GM12801 (cell line): ENCODE data around the gene PCDHGA10.

ENCODE experiments used
- CTCF ChIP-seq: IDR thresholded peaks from one replicate; pipeline ENCODE4 v1.5.1; 2011; ENCODE audit warnings: control low read depth; ENCODE audit not compliant: insufficient read length; ENCODE audit errors: extremely low read depth

PCDHGA10 gene

GRCh38 chr5:141430332-141431113 is 17.7 kb downstream of the PCDHGA10 start, which contains the start of gene PCDHGA12:
TSS of gene PCDHGA12 (plus strand) at chr5:141430507. CDS start at chr5:141430760, 253 bp downstream.
- TF ChIP-seq CTCF, result no peak

GRCh38 chr5:141431286-141431685 is 18.5 kb downstream of the PCDHGA10 start:
- TF ChIP-seq CTCF, result no peak

GRCh38 chr5:141434006-141434405 is 21.2 kb downstream of the PCDHGA10 start:
- no peak for TF ChIP-seq CTCF

DNA sequence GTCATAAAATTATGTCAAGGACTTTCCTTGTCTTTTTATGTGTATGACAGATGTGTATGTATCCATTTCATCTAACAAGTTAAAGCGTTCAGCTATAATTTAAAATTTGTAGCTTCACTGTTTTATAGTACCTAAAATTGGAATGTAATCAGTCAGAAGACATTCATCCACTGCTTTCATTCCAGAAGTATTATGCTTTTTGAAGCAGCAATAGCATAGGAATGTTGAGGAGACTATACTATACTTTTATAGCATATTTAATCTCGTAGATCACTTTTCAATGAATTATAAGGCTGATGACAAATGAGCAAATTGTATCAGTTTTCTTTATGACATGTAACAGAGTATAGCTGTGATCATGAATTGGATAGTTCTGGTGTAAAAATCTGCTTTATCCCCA is 24.4 kb downstream of the PCDHGA10 start:
- TF ChIP-seq CTCF, result no peak

DNA sequence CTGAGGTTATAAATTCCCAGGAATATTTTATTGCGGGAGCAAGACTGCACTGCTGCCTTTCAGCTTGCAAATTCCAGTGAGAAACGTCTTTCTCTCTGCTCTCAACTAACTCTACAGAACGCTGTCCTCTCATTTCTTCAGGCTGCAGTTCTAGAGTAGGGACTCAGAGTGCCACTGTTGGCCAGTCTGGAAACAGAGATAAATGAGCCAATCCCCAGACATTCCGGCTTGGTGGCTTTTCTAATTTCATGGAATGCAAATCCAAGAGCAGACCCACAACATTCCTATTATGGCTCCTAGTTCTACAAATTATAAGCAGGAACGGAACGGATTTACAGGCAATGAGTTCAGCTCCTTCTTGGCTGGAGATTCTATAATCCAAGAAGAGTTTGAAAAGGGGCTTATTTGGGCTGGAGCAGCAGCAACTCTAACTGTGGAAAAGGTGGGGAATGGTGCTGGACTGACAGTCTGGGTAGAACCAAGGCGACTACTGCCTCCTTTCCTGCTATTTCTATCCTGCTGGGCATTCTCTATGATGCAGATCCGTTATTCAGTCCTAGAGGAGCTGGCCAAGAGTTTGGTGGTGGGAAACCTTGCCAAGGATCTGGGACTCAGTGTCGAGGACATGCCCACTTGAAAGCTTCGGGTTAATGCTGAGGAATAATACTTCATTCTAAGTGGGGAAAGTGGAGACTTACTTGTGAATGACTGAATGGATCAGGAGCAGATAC is 26.8 kb downstream of the PCDHGA10 start:
- no peak for TF ChIP-seq CTCF

DNA sequence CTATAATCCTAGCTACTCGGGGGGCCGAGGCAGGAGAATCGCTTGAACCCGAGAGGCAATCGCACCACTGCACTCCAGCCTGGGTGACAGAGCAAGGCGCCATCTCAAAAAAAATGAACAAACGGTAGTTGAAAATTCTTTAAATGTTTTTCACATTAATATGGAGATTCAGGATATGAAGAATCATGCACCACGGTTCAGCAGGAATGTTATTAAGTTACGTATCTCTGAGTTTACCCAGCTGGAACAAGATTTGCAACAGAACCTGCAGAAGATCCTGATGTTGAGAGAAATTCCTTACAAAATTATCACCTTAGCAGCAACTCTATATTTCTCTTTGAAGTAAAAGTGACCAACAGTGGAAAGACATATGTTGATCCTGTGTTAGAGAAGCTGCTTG is 27.6 kb downstream of the PCDHGA10 start:
- TF ChIP-seq CTCF, result no peak

DNA sequence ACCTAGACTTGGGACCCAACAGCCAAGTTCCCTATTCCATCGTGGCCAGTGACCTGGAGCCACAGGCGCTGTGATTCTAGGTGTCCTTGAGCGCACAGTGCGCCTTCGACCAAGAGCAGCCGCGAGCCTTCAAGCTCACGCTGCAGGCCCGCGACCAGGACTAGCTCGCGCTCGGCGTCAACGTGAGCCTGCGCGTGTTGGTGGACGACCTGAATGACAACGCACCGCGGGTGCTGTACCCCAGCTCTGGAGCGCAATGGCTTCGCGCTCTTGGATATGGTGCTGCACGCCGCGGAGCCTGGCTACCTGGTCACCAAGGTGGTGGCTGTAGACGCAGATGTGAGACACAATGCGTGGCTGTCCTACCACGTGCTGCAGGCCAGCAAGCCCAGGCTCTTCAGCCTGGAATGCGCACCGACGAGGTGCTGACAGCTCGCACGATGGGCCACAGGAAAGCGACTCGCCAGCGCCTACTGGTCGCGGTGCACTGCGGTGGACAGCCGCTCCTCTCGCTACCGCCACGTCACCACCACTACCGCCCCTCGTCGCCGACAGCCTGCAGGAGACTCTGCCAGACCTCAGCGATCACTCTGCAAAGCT is 28.9 kb downstream of the PCDHGA10 start:
- TF ChIP-seq CTCF, result no peak
